Measurements from ENCODE around the gene MMP28.

MMP28 gene

GRCh38 chr17:35725058-35725457 is 70.4 kb downstream of the MMP28 start:
- no peak overlapping the region for H3K4me3 ChIP-seq (ENCODE audit: low read length)
- H3K36me3 ChIP-seq (ENCODE audit: control insufficient read depth, insufficient read depth, low read length) = peaks cover 14% of the 10 kb centered on the region
- H3K27me3 ChIP-seq (ENCODE audit: control insufficient read depth, insufficient read depth, low read length) = no peaks in the 10 kb centered on the region
- H3K9ac ChIP-seq (ENCODE audit: low read length) = no peak overlapping the region
- no peaks in the 10 kb centered on the region for H3K4me1 ChIP-seq (ENCODE audit: control insufficient read depth, insufficient read depth, low read length)
- H3K9me3 ChIP-seq (ENCODE audit: control insufficient read depth, low read length) = no peaks in the 10 kb centered on the region

GRCh38 chr17:35723735-35724134 is 71.7 kb downstream of the MMP28 start:
- Histone ChIP-seq H3K36me3 (ENCODE audit: control insufficient read depth, insufficient read depth, low read length) (peaks cover 14% of the 10 kb centered on the region), H3K4me1 (ENCODE audit: control insufficient read depth, insufficient read depth, low read length) (no peaks in the 10 kb centered on the region), H3K9me3 (ENCODE audit: control insufficient read depth, low read length) (no peaks in the 10 kb centered on the region)

GRCh38 chr17:35717475-35717874 is 78.0 kb downstream of the MMP28 start:
- no peak overlapping the region for H3K4me3 ChIP-seq (ENCODE audit: low read length)
- no peaks in the 10 kb centered on the region for H3K4me1 ChIP-seq (ENCODE audit: control insufficient read depth, insufficient read depth, low read length)
- H3K27me3 ChIP-seq (ENCODE audit: control insufficient read depth, insufficient read depth, low read length) = no peaks in the 10 kb centered on the region
- H3K36me3 ChIP-seq (ENCODE audit: control insufficient read depth, insufficient read depth, low read length) = peaks cover 4% of the 10 kb centered on the region
- no peak overlapping the region for H3K9ac ChIP-seq (ENCODE audit: low read length)
- no peaks in the 10 kb centered on the region for H3K9me3 ChIP-seq (ENCODE audit: control insufficient read depth, low read length)

More at GRCh38 chr17:35723735-35724134, 71.7 kb downstream of the MMP28 start:
- Histone ChIP-seq H3K9ac (ENCODE audit: low read length) (no peak overlapping the region), H3K4me3 (ENCODE audit: low read length) (no peak overlapping the region), H3K27me3 (ENCODE audit: control insufficient read depth, insufficient read depth, low read length) (no peaks in the 10 kb centered on the region)

- Histone ChIP-seq H3K4me3 (ENCODE audit: low read length) (no peak overlapping the region), H3K9me3 (ENCODE audit: control insufficient read depth, low read length) (no peaks in the 10 kb centered on the region), H3K4me1 (ENCODE audit: control insufficient read depth, insufficient read depth, low read length) (no peaks in the 10 kb centered on the region), H3K36me3 (ENCODE audit: control insufficient read depth, insufficient read depth, low read length) (peaks cover 4% of the 10 kb centered on the region), H3K27me3 (ENCODE audit: control insufficient read depth, insufficient read depth, low read length) (no peaks in the 10 kb centered on the region), H3K9ac (ENCODE audit: low read length) (no peak overlapping the region)
Measured at GRCh38 chr17:35716897-35717465, 78.5 kb downstream of the MMP28 start.

GRCh38 chr17:35716173-35716572 is 79.3 kb downstream of the MMP28 start:
- peaks cover 4% of the 10 kb centered on the region for H3K36me3 ChIP-seq (ENCODE audit: control insufficient read depth, insufficient read depth, low read length)
- H3K9ac ChIP-seq (ENCODE audit: low read length) = no peak overlapping the region
- no peak overlapping the region for H3K4me3 ChIP-seq (ENCODE audit: low read length)
- no peaks in the 10 kb centered on the region for H3K9me3 ChIP-seq (ENCODE audit: control insufficient read depth, low read length)
- no peaks in the 10 kb centered on the region for H3K4me1 ChIP-seq (ENCODE audit: control insufficient read depth, insufficient read depth, low read length)
- no peaks in the 10 kb centered on the region for H3K27me3 ChIP-seq (ENCODE audit: control insufficient read depth, insufficient read depth, low read length)
